ENCODE data around the gene PLK1.
"Not testable (repeated sequence)": the region's sequence is repeated elsewhere in the genome, so short reads cannot be mapped to it uniquely, and the experiment has no call there.

The PLK1 gene

GRCh38 chr16:23737423-23738028 lies 58.8 kb downstream of the PLK1 start:
- H3K36me3 ChIP-seq (ENCODE audit: insufficient read depth, low read length); H3K4me3 ChIP-seq (ENCODE audit: low read length); H3K9ac ChIP-seq (ENCODE audit: low read depth, low read length); H3K9me3 ChIP-seq (ENCODE audit: insufficient read depth, low read depth, low read length); H3K27ac ChIP-seq (ENCODE audit: low read depth, low read length); H3K4me1 ChIP-seq (ENCODE audit: insufficient read depth, low read length); H3K27me3 ChIP-seq (ENCODE audit: insufficient read depth, low read length): not testable (repeated sequence)
- WGBS = no CpG with 5 or more reads among the region's 1 CpG

GRCh38 chr16:23739516-23739915 lies 60.8 kb downstream of the PLK1 start:
- Histone ChIP-seq H3K9me3 (ENCODE audit: insufficient read depth, low read depth, low read length) (no peaks in the 10 kb centered on the region), H3K27me3 (ENCODE audit: insufficient read depth, low read length) (no peaks in the 10 kb centered on the region), H3K36me3 (ENCODE audit: insufficient read depth, low read length) (no peaks in the 10 kb centered on the region), H3K9ac (ENCODE audit: low read depth, low read length) (no peak overlapping the region), H3K27ac (ENCODE audit: low read depth, low read length) (no peak overlapping the region), H3K4me3 (ENCODE audit: low read length) (no peak overlapping the region), H3K4me1 (ENCODE audit: insufficient read depth, low read length) (no peaks in the 10 kb centered on the region)
- WGBS = 80% methylated on average over 1 of the region's 1 CpG
